Measurements from ENCODE around the gene ANKS1A.
A peak's percentile ranks its signal among the peaks of the same experiment; 100 is the strongest.

GRCh38 chr6:34986845-34987246 is 97.8 kb downstream of the ANKS1A start:
- TF ChIP-seq CTCF (IDR thresholded peaks at IDR 0.05): peak; percentile 67 to 81 (median 73)
- TF ChIP-seq POLR2A (IDR thresholded peaks at IDR 0.05): no peak
- no peak for TF ChIP-seq EP300 (IDR thresholded peaks at IDR 0.05)

Data from ovary (tissue), 3 donors.